ENCODE data around the gene DES.
"Not testable (repeated sequence)": the region's sequence is repeated elsewhere in the genome, so short reads cannot be mapped to it uniquely, and the experiment has no call there.

Gene DES

DNA sequence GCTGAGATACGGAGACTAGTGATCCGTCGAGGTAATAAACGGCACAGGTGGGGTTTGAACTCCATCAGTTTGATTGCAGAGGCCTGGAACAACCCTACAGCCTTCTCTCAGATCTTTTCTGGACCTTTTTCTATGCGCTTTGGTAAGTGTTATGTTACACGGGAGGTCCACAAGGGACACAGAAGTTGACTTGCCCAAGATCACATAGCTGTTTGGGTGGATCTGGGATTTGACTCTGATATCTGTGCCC lies 29.3 kb upstream of the DES start:
- TF ChIP-seq, protein P1, sequence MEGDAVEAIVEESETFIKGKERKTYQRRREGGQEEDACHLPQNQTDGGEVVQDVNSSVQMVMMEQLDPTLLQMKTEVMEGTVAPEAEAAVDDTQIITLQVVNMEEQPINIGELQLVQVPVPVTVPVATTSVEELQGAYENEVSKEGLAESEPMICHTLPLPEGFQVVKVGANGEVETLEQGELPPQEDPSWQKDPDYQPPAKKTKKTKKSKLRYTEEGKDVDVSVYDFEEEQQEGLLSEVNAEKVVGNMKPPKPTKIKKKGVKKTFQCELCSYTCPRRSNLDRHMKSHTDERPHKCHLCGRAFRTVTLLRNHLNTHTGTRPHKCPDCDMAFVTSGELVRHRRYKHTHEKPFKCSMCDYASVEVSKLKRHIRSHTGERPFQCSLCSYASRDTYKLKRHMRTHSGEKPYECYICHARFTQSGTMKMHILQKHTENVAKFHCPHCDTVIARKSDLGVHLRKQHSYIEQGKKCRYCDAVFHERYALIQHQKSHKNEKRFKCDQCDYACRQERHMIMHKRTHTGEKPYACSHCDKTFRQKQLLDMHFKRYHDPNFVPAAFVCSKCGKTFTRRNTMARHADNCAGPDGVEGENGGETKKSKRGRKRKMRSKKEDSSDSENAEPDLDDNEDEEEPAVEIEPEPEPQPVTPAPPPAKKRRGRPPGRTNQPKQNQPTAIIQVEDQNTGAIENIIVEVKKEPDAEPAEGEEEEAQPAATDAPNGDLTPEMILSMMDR (conservative IDR thresholded peaks at IDR 0.05; ENCODE audit: low read length): no peak
- no peak for DNase-seq (ENCODE audit: low read depth)
- H3K4me3 ChIP-seq (ENCODE audit: low read length): peak overlapping the region; percentile 49

DNA sequence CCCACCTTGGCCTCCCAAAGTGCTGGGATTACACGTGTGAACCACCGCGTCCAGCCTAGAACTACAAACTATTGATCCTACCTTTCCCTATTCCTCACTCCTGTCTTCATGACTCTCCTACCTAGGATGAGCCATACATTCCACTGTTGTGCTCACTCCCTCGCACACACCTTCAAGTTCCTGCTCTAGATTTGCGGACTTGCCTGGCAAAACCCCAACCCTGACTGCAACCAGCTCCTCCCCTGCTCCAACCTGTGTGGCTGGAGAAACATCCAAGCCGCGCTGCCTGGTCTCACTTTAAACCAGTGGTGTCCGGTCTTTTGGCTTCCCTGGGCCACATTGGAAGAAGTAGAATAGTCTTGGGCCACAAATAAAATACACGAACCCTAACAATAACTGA lies 25.4 kb upstream of the DES start:
- no peak for DNase-seq (ENCODE audit: low read depth)
- H3K4me3 ChIP-seq (ENCODE audit: low read length): no peak overlapping the region
- TF ChIP-seq, protein P1 (conservative IDR thresholded peaks at IDR 0.05; ENCODE audit: low read length): no peak

DNA sequence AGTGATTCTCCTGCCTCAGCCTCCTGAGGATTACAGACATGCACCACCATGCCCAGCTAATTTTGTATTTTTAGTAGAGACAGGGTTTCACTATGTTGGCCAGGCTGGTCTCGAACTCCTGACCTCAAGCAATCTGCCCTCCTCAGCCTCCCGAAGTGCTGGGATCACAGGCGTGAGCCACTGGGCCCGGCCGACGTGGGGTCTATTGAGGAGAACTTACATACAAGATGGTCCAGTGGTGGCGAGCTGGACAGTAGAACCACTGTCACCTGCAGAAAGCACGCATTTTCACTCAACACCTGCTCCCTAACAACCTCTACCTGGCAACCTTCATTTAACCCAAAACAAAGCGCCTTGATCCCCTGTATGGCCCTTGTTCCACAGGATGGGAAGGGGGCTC lies 23.1 kb upstream of the DES start:
- H3K4me3 ChIP-seq (ENCODE audit: low read length); DNase-seq (ENCODE audit: low read depth): not testable (repeated sequence)

DNA sequence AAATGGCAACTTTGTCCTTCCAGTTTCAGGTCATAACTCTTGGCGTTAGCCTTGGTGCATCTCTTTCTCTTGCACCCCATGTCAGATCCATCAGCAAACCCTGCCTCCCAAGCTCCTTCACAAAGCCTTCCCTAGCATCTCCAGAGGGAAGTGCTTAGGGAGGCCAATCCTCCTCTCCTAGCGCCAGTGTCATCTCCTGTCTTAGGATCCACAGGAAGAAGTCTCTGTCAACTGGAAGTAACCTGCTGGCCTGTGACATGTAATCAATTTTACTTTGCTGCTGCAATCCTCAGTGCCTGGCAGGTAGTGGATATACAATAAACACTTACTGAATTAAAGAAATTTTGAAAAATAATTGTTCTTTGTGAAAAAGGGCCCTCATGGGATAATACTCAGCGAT lies 22.6 kb upstream of the DES start:
- no peak for DNase-seq (ENCODE audit: low read depth)
- no peak overlapping the region for H3K4me3 ChIP-seq (ENCODE audit: low read length)
- TF ChIP-seq, protein P1 (conservative IDR thresholded peaks at IDR 0.05; ENCODE audit: low read length): no peak

DNA sequence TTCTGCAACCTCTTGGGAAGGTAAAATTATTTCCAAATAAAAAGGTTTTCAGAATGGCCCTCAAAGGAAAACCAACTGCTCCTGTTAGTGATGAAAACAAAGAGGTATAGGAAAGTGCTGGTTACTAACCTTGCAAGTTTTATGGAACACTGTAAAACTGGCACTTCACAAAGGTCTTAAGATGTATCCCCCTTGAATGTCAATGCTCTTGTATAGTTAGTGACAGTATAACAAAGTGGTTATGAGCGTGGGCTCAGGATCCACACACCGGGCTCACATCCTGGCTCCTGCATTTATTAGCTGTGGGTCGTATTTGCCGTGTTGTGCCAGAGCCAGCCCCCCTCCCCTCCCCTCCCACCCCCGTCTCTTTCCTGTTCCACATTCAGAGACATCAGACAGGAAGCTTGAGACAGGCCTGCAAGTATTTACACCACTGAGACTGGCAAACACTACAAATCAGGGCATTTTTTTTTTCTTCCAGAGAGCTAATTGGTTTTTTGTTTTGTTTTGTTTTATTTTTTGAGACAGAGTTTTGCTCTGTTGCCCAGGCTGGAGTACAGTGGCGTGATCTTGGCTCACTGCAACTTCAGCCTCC lies 21.2 kb upstream of the DES start:
- DNase-seq (ENCODE audit: low read depth): no peak
- no peak overlapping the region for H3K4me3 ChIP-seq (ENCODE audit: low read length)
- TF ChIP-seq, protein P1 (conservative IDR thresholded peaks at IDR 0.05; ENCODE audit: low read length): no peak

DNA sequence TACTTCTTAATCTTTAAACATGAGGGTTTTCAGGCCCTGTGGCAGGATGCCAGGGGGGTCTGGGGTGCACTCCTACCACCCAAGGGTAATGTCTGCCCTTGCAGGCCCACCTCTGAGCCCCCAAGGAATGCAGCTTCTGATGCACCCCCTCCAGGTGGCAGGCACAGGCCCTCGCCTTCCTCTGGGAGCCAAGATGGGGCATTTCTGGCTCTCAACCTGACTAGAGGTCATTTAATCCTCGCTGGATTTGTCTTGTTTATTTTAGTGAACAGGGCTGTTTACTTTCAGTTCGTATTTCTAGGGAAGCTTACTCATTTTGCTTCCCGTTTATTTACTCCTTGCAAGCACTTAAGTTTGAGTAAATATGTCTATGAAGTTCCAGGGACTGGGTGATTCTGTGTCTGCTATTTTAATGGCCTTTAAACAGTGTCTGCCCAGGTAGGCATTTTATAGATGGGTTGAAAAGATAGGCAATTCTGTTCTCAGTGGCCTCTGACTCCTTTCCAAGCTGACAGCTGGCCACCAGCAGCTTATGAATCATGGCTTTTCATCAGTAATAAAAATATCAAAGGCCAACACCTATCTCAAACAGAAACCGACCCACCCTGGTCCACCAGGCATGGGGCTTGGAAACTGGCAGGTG lies 19.3 kb upstream of the DES start:
- DNase-seq (ENCODE audit: low read depth): no peak
- TF ChIP-seq, protein P1 (conservative IDR thresholded peaks at IDR 0.05; ENCODE audit: low read length): no peak

DNA sequence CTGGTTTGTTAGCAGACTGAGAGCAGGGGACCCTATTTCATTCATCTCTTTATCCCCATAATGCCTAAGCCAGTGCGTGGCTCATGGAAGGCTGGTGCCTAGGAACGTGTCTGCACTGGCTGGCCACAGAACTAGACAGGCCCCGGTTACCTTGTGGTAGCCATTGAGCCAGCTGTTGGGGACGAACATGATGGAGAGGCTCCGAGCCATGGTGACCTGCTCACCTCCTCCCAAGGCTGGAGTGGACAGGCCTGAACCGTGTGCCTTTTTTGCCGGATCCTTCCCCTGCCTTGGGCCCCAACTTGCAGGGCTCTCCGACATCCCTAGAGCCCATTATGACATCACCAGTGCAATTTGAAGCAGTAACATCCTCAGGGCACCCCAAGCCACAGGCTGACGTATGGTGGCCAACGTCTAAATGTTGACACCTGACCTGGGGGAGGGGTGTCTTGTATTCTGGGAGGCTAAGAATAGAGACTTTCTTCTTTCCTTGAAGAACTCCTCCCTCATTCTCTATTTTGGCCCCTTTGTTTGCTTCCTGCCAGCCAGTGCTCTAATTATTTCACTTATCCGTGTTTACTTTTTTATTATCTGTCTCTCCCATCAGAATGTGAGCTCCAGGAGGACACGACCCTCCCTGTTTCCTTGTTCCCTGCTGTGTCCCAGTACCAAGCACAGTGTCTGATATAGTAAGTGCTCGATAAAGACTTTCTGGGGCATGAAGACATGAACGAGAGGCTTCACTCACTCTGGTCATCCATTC lies 18.3 kb upstream of the DES start:
- DNase-seq (ENCODE audit: low read depth): no peak
- H3K4me3 ChIP-seq (ENCODE audit: low read length): no peak overlapping the region
- TF ChIP-seq, protein P1 (conservative IDR thresholded peaks at IDR 0.05; ENCODE audit: low read length): no peak

More for the DNA sequence above, 19.3 kb upstream of the DES start:
- H3K4me3 ChIP-seq (ENCODE audit: low read length): no peak overlapping the region
